Calu3 (cell line): ENCODE data around the gene THOC6. TPM values are rescaled to one million over a fixed set of nuclear protein-coding genes. Genes with fewer than 3 reads are reported as not detected.

Source experiments
- BruUV-seq: library from RNA; stranded (reverse); fragments of 400-500 nt; replicated peaks from 2 replicates; lab custom pipeline; 2021; lab: Mats Ljungman, UMichigan
- CTCF ChIA-PET: fragments of 300-600 bp; sonication (Branson Sonifier 250); formaldehyde crosslinking; loops from one replicate; lab custom pipeline; 2022; ENCODE audit warnings: antibody characterized with exemption; lab: Charles Lee
- DNase-seq: peaks from one replicate; pipeline ENCODE4 v3.0.0; 2022
- H3K27ac Mint-ChIP-seq: one replicate; pipeline ENCODE4 v1.8.0; 2022; ENCODE audit warnings: mixed read lengths; ENCODE audit not compliant: unreplicated experiment
- H3K27me3 Mint-ChIP-seq: one replicate; pipeline ENCODE4 v1.8.0; 2022; ENCODE audit warnings: mixed read lengths; ENCODE audit not compliant: unreplicated experiment
- H3K36me3 Mint-ChIP-seq: one replicate; pipeline ENCODE4 v1.8.0; 2022; ENCODE audit warnings: mild to moderate bottlenecking, moderate library complexity, mixed read lengths; ENCODE audit not compliant: insufficient read depth, unreplicated experiment
- H3K4me1 Mint-ChIP-seq: one replicate; pipeline ENCODE4 v1.8.0; 2022; ENCODE audit warnings: mild to moderate bottlenecking, low read depth, mixed read lengths; ENCODE audit not compliant: unreplicated experiment
- H3K4me3 Mint-ChIP-seq: one replicate; pipeline ENCODE4 v1.8.0; 2022; ENCODE audit warnings: mild to moderate bottlenecking, low read depth, moderate library complexity, mixed read lengths; ENCODE audit not compliant: unreplicated experiment
- H3K9me3 Mint-ChIP-seq: one replicate; pipeline ENCODE4 v1.8.0; 2022; ENCODE audit warnings: low read depth, mixed read lengths; ENCODE audit not compliant: unreplicated experiment
- intact Hi-C: fragments of 100-400 bp; cut with micrococcal nuclease; formaldehyde crosslinking; loops from one replicate; pipeline ENCODE4 v1.10.0; 2022; ENCODE audit not compliant: unreplicated experiment
- total RNA-seq: library from RNA; stranded (reverse); gene quantifications from 2 replicates; pipeline ENCODE4 v1.2.3, GENCODE V29; 2022
- TF ChIP-seq, protein P1 (sequence below): fragments of 200-600 bp; IDR thresholded peaks from one replicate; pipeline ENCODE4 v1.8.0; 2022; ENCODE audit warnings: antibody characterized with exemption; ENCODE audit not compliant: unreplicated experiment

Gene THOC6
- total RNA-seq, 1 experiment from 2014 or later = 50.8 TPM

DNA sequence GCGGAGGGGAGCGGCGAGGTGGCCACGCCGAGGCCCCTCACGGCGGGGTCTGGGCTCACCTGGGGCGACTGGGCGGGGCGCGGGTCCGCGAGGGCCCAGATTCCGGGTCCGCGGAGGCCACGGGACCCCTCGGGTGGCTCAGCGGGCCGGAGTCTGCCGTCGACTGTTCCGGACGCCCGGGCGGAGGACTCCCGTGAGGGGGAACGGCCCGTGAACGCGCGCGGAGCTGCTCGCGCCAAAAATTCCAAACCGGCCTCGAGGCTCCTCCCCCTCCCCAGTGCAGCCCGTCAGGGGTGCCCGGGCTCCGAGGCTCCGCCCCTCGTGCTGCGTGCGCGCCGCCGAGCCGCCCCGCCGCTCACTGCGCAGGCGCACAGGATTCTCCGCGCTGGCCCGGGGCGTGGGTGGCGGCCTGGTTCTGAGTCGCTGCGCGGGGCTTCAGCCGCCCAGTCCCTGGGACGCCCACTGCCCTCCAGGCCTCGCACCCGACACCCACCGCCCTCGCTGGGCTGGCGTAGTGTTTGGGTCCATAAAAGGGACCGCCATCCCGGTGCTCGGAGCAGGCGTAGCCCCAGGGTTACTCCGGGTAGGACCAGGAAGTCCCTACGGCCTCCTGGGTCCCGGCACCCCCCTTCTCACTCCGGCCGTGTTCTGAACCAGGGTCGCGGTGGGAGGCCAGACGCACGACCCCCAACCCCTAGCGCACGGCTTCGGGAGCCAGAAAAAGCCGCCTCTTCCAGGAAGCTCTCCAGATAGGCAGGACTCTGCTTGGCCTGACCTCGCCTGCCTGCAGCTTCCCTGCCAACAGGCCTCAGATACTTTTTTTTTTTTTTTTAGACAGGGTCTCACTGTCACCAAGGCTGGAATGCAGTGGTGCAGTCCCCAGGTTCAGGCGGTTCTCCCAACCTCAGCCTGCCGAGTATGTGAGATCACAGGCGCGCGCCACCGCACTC, 43.3 kb upstream of the THOC6 start, which contains the start of gene PKMYT1:
TSS of gene PKMYT1 (minus strand) at position 220 of the 950 bp plus-strand sequence. CDS start 789 bp downstream, outside the sequence.
- intact Hi-C loops = no loop called here
- CTCF ChIA-PET = interaction anchor here (1.3 to 1.9 kb wide), 2 partner anchors 10 to 18 kb away, joined by 4 to 8 read pairs; no protein-coding TSS in a partner anchor
- peak; percentile 98 for DNase-seq

GRCh38 chr16:2981177-2981898, 42.5 kb upstream of the THOC6 start:
- intact Hi-C loops = no loop called here
- H3K27ac Mint-ChIP-seq = peak overlapping the region; percentile 61
- CTCF ChIA-PET = interaction anchor here (1.9 to 2.1 kb wide), 2 partner anchors 11 kb away, joined by 8 to 10 read pairs; no protein-coding TSS in a partner anchor
- TF ChIP-seq, protein P1, sequence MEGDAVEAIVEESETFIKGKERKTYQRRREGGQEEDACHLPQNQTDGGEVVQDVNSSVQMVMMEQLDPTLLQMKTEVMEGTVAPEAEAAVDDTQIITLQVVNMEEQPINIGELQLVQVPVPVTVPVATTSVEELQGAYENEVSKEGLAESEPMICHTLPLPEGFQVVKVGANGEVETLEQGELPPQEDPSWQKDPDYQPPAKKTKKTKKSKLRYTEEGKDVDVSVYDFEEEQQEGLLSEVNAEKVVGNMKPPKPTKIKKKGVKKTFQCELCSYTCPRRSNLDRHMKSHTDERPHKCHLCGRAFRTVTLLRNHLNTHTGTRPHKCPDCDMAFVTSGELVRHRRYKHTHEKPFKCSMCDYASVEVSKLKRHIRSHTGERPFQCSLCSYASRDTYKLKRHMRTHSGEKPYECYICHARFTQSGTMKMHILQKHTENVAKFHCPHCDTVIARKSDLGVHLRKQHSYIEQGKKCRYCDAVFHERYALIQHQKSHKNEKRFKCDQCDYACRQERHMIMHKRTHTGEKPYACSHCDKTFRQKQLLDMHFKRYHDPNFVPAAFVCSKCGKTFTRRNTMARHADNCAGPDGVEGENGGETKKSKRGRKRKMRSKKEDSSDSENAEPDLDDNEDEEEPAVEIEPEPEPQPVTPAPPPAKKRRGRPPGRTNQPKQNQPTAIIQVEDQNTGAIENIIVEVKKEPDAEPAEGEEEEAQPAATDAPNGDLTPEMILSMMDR = no peak
- H3K27me3 Mint-ChIP-seq = no peaks in the 10 kb centered on the region
- no TSS peak for BruUV-seq
- DNase-seq = no peak
- peaks cover 37% of the 10 kb centered on the region for H3K36me3 Mint-ChIP-seq
- peaks cover 40% of the 10 kb centered on the region for H3K4me1 Mint-ChIP-seq
- H3K4me3 Mint-ChIP-seq = peak overlapping the region; percentile 88
- H3K9me3 Mint-ChIP-seq = no peaks in the 10 kb centered on the region

More for the DNA sequence above, 43.3 kb upstream of the THOC6 start, which contains the start of gene PKMYT1:
- TF ChIP-seq, protein P1 = no peak
- Mint-ChIP-seq H3K4me1 (peaks cover 40% of the 10 kb centered on the region), H3K36me3 (peaks cover 45% of the 10 kb centered on the region), H3K9me3 (no peaks in the 10 kb centered on the region), H3K4me3 (peak within 1 kb of the TSS; percentile 88), H3K27me3 (no peaks in the 10 kb centered on the region), H3K27ac (peak within 1 kb of the TSS; percentile 82)
- BruUV-seq = TSS peak; percentile 89

GRCh38 chr16:2981899-2982250, 42.0 kb upstream of the THOC6 start:
- Mint-ChIP-seq H3K27ac (peak overlapping the region; percentile 61), H3K27me3 (no peaks in the 10 kb centered on the region), H3K4me1 (peaks cover 40% of the 10 kb centered on the region), H3K4me3 (peak overlapping the region; percentile 88), H3K9me3 (no peaks in the 10 kb centered on the region), H3K36me3 (peaks cover 37% of the 10 kb centered on the region)
- no TSS peak for BruUV-seq
- intact Hi-C loops = no loop called here
- CTCF ChIA-PET = interaction anchor here (2.1 kb wide), 1 partner anchor 12 kb away, joined by 10 read pairs; no protein-coding TSS in a partner anchor
- no peak for DNase-seq
- TF ChIP-seq, protein P1 = no peak

DNA sequence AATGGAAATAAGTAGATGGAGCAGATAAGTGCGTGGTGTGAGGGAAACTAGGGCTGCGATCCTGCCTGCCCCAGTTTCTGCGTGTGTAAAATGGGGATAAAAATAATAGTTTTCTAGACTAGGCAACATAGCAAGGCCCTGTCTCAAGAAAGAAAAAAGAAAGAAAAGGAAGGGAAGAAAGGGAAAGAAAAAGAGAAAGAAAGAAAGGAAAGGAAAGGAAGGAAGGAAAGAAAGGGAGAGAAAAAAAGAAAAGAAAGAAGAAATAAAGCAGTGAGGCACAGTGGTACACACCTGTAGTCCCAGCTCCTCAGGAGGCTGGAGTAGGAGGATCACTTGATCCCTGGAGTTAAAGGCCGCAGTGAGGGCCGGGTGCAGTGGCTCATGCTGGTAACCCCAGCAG, 41.4 kb upstream of the THOC6 start:
- no peak for DNase-seq
- H3K27ac Mint-ChIP-seq = no peak overlapping the region
- no peaks in the 10 kb centered on the region for H3K9me3 Mint-ChIP-seq
- TF ChIP-seq, protein P1 = no peak
- H3K36me3 Mint-ChIP-seq = peaks cover 37% of the 10 kb centered on the region
- intact Hi-C loops = no loop called here
- no TSS peak for BruUV-seq
- peaks cover 34% of the 10 kb centered on the region for H3K4me1 Mint-ChIP-seq
- CTCF ChIA-PET = interaction anchor here (0.7 to 2.1 kb wide), 2 partner anchors 12 to 149 kb away, joined by 9 to 10 read pairs; no protein-coding TSS in a partner anchor
- no peak overlapping the region for H3K4me3 Mint-ChIP-seq
- H3K27me3 Mint-ChIP-seq = no peaks in the 10 kb centered on the region
